DOHH2 (cell line): Measurements from ENCODE around the gene JARID2.

Experiments
- H3F3A ChIP-seq: fragments of 200-600 bp; sonication (generic), shearing (Covaris generic); 2 replicates; pipeline ENCODE4 v1.6.0; 2016; ENCODE audit warnings: antibody characterized with exemption, mild to moderate bottlenecking; ENCODE audit not compliant: control insufficient read depth, insufficient read depth
- H3K27ac ChIP-seq: fragments of 200-600 bp; sonication (generic); 2 replicates; pipeline ENCODE4 v1.5.1; 2014; ENCODE audit warnings: low read depth, mild to moderate bottlenecking, low read length, moderate library complexity
- H3K27me3 ChIP-seq: fragments of 200-600 bp; sonication (generic); 2 replicates; pipeline ENCODE4 v1.6.1; 2014; ENCODE audit warnings: mild to moderate bottlenecking, low read length, mixed read lengths; ENCODE audit not compliant: control insufficient read depth
- H3K36me3 ChIP-seq: fragments of 200-600 bp; sonication (generic); 2 replicates; pipeline ENCODE4 v1.6.1; 2014; ENCODE audit warnings: mild to moderate bottlenecking, low read length, moderate library complexity, mixed read lengths; ENCODE audit not compliant: control insufficient read depth
- H3K4me1 ChIP-seq: fragments of 200-600 bp; sonication (generic); 2 replicates; pipeline ENCODE4 v1.6.1; 2014; ENCODE audit warnings: mild to moderate bottlenecking, low read length, mixed read lengths; ENCODE audit not compliant: control insufficient read depth
- H3K4me2 ChIP-seq: fragments of 200-600 bp; sonication (generic); 2 replicates; pipeline ENCODE4 v1.6.0; 2014; ENCODE audit warnings: mild to moderate bottlenecking, low read length, moderate library complexity
- H3K4me3 ChIP-seq: fragments of 200-600 bp; sonication (generic); 2 replicates; pipeline ENCODE4 v1.5.1; 2014; ENCODE audit warnings: mild to moderate bottlenecking, low read length, mixed read lengths
- H3K79me2 ChIP-seq: fragments of 200-600 bp; sonication (generic); 2 replicates; pipeline ENCODE4 v1.6.1; 2014; ENCODE audit warnings: mild to moderate bottlenecking, low read length, mixed read lengths; ENCODE audit not compliant: control insufficient read depth
- H3K9me2 ChIP-seq: fragments of 200-600 bp; sonication (generic); replicated peaks from 2 replicates; pipeline ENCODE4 v1.6.1; 2014; ENCODE audit warnings: mild to moderate bottlenecking, low read length, mixed read lengths; ENCODE audit not compliant: control insufficient read depth
- H3K9me3 ChIP-seq: fragments of 200-600 bp; sonication (generic); 2 replicates; pipeline ENCODE4 v1.6.1; 2014; ENCODE audit warnings: antibody characterized with exemption, low read length, mixed read lengths; ENCODE audit not compliant: control insufficient read depth, insufficient read depth
- H4K20me1 ChIP-seq: fragments of 200-600 bp; sonication (generic); 2 replicates; pipeline ENCODE4 v1.6.0; 2014; ENCODE audit warnings: low read depth, mild to moderate bottlenecking, antibody characterized with exemption, low read length, moderate library complexity; ENCODE audit not compliant: control insufficient read depth, insufficient read depth
- EZH2phosphoT487 ChIP-seq: fragments of 200-600 bp; sonication (generic); IDR thresholded peaks from 2 replicates; pipeline ENCODE4 v1.6.1; 2017; ENCODE audit warnings: borderline replicate concordance, mild to moderate bottlenecking, antibody characterized with exemption, low read length, moderate library complexity, mixed read lengths
- TF ChIP-seq, protein P1 (sequence below): fragments of 200-600 bp; sonication (generic); IDR thresholded peaks from one replicate; pipeline ENCODE4 v1.5.1; 2014; ENCODE audit warnings: antibody characterized with exemption, mild to moderate bottlenecking, low read depth, low read length; ENCODE audit not compliant: poor library complexity, severe bottlenecking

Gene JARID2

DNA sequence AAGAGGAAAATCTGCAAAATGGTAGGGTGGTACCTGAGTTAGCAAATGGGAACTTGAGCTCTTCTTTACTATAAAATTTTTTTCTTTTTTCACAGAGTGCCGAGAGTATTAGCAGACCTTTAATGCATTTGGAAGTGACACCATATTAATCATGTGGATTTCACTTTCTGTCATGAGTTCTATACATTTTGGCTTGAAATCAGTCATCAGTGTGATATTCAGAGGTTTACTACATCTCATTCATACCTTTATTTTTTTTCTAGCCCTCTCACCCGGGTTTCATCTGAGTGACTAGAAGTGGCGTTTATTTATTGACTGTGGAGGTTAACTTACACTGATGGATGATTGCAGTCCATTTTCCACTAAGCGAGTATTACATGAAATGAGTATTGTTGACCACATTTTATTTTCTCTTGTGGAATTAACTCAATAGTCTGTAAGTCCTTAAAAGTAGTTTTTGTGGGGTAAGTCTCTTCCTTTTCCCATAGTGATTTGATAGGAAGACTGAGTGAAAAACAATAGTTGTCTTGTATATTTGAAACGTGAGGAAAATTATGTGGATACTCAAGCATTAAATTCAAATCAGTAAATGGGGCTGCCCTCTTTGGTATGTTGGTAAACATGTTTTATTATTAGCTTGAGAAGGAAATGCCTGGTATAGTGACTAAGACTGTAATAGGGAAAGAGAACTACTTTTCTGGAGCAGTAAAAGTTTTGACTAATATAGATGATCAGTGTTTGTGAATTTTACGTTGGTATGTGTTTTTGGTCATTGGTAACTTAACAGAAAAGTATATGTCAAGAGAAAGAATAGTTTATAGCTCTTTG, 55.5 kb downstream of the JARID2 start:
- Histone ChIP-seq H3K9me3 (no peaks in the 10 kb centered on the region), H3K27ac (no peak overlapping the region), H3K27me3 (no peaks in the 10 kb centered on the region), H4K20me1 (peaks cover 6% of the 10 kb centered on the region; the same call in 1 of the 2 replicates), H3K36me3 (no peaks in the 10 kb centered on the region), H3K4me3 (no peak overlapping the region), H3K4me2 (no peak overlapping the region), H3F3A (no peaks in the 10 kb centered on the region), H3K9me2 (no peaks in the 10 kb centered on the region), H3K4me1 (peaks cover 6% of the 10 kb centered on the region; the same call in 1 of the 2 replicates), H3K79me2 (peaks cover 11% of the 10 kb centered on the region)
- TF ChIP-seq, protein P1, sequence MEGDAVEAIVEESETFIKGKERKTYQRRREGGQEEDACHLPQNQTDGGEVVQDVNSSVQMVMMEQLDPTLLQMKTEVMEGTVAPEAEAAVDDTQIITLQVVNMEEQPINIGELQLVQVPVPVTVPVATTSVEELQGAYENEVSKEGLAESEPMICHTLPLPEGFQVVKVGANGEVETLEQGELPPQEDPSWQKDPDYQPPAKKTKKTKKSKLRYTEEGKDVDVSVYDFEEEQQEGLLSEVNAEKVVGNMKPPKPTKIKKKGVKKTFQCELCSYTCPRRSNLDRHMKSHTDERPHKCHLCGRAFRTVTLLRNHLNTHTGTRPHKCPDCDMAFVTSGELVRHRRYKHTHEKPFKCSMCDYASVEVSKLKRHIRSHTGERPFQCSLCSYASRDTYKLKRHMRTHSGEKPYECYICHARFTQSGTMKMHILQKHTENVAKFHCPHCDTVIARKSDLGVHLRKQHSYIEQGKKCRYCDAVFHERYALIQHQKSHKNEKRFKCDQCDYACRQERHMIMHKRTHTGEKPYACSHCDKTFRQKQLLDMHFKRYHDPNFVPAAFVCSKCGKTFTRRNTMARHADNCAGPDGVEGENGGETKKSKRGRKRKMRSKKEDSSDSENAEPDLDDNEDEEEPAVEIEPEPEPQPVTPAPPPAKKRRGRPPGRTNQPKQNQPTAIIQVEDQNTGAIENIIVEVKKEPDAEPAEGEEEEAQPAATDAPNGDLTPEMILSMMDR: no peak
- no peak for TF ChIP-seq EZH2phosphoT487

DNA sequence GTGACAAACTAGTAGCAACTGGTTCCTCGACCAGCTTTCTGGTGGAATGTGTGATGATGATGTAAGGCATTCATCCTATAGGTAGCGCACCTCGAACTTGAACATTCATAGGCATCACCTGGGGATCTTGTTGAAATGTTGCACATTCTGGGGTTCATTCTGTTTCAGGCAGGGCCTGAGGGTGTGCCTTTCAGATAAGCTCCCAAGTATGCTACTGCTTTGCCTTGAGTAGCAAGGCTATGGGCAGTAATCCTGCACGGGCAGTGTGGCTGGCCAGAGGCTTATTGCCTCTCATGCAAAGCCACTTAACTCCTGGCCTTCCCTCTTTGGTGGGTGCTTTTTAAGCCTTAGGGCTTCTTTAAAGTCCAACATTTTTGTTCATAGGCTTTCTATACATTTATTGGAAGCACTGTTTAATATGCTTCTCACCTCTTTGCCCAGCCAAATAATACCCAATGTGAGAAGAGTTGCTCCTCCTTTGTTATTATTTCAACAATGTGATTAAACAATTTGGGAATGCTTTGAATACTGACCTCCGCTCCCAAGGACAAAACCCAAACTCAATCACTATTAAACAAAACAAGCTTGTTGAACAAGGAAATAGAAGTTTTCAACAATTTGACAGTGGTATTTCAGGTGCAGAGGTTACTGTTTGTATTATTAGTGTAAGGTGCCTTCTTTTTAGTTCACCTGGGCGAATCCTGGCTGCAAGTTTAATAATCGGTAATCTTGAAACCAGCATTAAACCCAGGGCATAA, 57.5 kb downstream of the JARID2 start:
- Histone ChIP-seq H3K9me2 (no peaks in the 10 kb centered on the region), H3K9me3 (no peaks in the 10 kb centered on the region), H3K4me2 (no peak overlapping the region), H3K4me3 (no peak overlapping the region), H3K27me3 (no peaks in the 10 kb centered on the region), H3F3A (no peaks in the 10 kb centered on the region), H3K79me2 (peaks cover 11% of the 10 kb centered on the region), H3K36me3 (no peaks in the 10 kb centered on the region), H3K27ac (no peak overlapping the region), H4K20me1 (peaks cover 6% of the 10 kb centered on the region; the same call in 1 of the 2 replicates), H3K4me1 (peaks cover 10% of the 10 kb centered on the region)
- TF ChIP-seq EZH2phosphoT487: no peak
- TF ChIP-seq, protein P1: no peak

DNA sequence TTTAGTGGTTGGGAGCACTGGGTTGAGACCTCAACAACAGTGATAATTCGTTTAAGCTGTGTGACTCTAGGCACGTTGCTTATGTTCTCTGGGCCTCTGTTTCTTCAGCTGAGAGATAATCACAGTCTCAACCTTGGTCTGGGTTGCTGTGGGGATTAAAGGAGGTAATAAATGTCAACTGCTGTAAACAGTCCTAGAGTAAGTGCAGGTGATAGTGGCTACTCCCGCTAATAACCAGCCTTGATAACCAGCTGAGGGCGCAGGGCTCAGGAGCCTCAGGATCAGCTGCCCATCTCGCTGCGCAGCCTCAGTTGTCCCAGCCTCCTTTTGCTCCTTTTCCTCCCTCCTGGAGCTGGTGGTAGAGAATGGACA, 58.0 kb downstream of the JARID2 start:
- Histone ChIP-seq H3K79me2 (peaks cover 16% of the 10 kb centered on the region), H3F3A (no peaks in the 10 kb centered on the region), H3K9me3 (no peaks in the 10 kb centered on the region), H3K4me1 (peaks cover 15% of the 10 kb centered on the region), H3K36me3 (no peaks in the 10 kb centered on the region), H3K27me3 (no peaks in the 10 kb centered on the region), H3K4me3 (no peak overlapping the region), H3K4me2 (no peak overlapping the region), H3K9me2 (no peaks in the 10 kb centered on the region), H4K20me1 (peaks cover 7% of the 10 kb centered on the region; the same call in 1 of the 2 replicates), H3K27ac (no peak overlapping the region)
- TF ChIP-seq, protein P1: no peak
- TF ChIP-seq EZH2phosphoT487: no peak
